Measurements from ENCODE around the gene PRDM8. TPM values are rescaled to one million over a fixed set of nuclear protein-coding genes. Genes with fewer than 3 reads are reported as not detected.
A peak's percentile ranks its signal among the peaks of the same experiment; 100 is the strongest.
"Not testable (repeated sequence)": the region's sequence is repeated elsewhere in the genome, so short reads cannot be mapped to it uniquely, and the experiment has no call there.

PRDM8 gene
- total RNA-seq, 1 donor from 2014 or later = 0.50 TPM

DNA sequence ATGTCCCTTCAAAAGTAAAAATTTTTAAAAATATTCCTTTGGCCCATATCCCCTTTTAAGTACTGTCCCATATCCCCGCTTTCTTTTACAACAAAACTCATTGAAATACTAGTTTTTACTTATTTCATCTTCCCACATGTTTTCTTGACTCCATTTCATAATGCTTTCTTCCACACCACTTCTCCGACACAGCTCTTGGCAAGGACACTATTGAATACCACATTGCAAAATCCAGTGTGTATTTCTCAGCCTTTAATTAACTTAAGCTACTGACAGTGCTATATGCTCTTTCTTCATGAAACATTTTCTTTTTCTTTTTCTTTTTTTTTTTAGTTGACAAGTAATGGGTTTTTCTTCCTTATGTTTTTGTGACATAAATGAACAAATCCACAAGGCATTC, 28.8 kb downstream of the PRDM8 start:
- no peak for DNase-seq (ENCODE audit: low read depth)

DNA sequence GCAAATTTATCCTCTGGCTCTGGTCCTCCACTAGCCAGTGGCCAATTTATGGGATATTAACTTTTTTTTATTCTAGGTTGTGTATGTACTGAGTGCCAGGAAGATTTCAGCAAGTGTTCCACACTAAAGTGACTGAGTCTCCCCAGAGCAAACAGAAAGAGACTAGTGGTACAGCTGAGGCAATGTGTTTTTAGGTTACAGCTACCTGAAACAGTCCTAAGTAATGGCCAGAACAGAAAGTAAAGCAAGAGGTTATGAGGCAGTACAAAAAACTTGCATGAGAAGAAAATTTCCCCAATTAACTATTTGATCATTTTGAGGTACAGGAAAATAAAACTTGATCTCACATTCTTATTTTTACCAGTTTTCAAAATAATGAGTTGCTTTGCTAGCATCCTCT, 31.2 kb downstream of the PRDM8 start:
- DNase-seq (ENCODE audit: low read depth) = no peak

DNA sequence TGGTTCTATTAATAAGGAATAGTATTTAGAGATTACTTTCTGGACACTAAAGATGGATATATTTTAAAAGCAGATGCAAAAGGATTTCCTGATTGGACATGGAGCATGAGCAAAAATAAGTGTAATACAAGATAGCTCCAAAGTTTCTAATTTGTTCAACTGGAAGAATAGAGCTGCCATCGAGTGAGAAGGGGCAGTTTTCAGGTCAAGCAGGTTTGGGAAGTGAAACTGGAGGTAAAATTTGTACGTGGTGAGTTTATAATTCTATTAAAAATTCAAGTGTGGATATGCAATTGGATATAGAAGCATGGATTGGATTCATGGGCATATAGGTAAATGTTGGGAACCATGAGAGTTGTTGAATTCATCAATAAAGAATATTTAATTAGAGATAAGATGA, 31.8 kb downstream of the PRDM8 start:
- DNase-seq (ENCODE audit: low read depth) = no peak

DNA sequence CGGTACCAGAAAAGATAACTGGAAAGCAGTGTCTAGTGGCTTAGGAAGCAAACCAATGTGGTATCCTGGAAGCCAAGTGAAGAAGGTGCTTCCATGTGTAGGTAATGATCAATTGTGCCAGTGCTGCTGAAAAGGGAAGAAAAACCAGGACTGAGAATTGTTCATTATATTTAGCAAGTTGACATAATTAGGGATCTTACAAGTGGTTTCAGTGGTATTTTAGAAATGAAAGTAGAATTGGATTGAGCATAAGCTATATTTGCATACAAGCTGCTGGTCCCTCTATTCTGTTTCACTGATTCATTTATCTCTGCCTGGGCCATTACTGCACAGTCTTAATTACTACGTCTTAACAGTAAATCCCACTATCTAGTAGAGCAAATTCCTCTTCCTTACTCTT, 32.3 kb downstream of the PRDM8 start:
- no peak for DNase-seq (ENCODE audit: low read depth)

DNA sequence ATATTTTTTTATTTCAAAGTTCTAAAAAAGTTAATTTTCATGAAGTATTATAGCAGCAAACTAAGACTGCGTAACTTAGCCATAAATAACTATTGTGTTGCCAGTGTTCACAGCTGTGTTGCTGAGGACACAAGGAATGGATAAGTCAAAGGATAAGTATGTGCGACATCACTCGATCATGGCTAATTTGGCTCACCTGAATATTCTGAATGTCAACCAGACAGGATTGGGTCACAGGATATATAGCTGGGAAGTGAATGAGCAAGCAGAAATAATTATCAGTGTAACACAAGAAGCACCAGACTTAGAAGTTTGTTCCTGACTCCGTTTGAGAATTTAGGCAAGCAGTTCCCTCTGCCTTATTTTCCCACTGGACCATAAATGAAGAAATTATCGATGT, 33.9 kb downstream of the PRDM8 start:
- no peak for DNase-seq (ENCODE audit: low read depth)

DNA sequence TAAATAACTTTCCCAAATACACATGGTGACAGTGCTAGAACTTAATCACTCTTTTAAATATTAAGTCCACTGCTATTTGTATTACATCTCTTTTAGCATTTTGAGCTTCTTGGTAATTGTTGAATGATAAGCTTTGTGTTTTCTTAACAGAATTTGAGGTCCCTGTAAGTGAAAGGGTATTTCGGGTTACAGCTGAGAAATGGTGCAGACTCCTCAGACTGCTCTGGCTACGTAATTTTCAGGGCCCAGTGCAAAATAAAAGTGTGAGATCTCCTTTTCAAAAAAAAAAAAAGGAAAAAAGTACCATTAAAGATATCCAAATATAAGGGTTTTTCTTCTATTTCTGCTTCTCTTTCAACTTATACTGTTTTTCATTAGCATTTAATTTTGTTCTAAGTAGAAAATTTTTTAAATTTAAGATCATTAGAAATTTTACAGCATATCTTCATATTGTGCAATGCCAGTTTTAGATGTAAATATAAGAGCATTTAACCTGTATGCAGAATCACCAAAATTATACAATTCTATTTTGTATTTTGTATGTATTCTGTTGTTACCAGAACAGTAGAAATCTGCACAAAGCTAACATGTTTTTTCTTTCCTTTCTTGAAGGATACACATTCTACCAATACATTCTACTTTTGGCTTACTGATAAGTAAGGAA, 35.5 kb downstream of the PRDM8 start:
- DNase-seq (ENCODE audit: low read depth) = no peak

DNA sequence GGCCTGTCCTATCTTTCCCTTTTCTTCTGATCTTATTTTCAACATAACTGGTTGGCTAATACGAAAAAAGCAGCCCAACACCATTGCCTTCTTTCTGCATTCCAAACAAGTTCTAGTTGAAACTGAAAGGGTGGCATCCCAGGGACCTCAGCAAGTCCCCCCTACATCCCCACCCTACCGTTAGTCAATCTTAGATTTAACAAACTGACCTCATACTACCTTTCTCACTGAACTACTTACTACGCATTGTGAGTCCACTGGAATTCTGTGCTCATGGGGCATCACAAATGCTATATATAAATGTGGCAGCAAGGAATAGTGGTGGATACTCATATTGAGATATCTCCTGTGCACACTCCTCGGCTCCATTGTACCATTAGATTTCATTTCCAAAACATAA, 36.1 kb downstream of the PRDM8 start:
- DNase-seq (ENCODE audit: low read depth) = no peak

DNA sequence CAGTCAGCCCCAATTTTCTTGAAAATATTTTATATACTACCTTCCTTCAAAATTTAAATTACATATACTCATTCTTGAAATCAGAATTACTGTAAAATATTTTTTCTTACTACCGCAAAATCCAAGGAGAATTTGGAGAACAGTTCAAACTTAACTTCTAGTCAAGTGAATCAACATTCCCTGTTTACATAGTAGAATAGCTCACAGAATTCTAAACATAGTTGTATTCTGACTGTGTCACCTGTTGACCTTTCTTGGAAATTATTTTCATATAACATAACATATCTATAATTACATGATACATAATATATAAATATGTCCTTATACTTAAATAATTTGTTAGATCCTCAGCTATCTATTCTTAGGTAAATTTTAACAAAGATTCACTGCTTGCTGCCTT, 38.1 kb downstream of the PRDM8 start:
- DNase-seq (ENCODE audit: low read depth) = no peak

DNA sequence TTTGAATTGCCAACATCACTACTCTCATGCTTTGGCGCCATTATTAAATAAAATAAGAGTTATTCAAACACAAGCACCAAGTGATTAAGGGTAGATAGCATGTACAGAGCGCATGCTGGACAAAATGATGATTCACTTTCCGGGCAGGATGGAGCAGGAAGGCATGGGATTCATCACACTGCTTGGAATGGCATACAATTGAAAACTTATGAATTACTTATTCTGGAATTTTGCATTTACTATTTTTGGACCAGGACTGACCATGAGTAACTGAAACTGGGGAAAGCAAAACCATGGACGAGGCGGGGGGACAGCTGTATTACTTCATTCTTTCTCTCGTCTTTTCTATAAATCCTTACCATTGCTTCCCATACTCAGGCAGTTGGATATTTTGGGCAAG, 40.7 kb downstream of the PRDM8 start:
- DNase-seq (ENCODE audit: low read depth) = peak; percentile 45

DNA sequence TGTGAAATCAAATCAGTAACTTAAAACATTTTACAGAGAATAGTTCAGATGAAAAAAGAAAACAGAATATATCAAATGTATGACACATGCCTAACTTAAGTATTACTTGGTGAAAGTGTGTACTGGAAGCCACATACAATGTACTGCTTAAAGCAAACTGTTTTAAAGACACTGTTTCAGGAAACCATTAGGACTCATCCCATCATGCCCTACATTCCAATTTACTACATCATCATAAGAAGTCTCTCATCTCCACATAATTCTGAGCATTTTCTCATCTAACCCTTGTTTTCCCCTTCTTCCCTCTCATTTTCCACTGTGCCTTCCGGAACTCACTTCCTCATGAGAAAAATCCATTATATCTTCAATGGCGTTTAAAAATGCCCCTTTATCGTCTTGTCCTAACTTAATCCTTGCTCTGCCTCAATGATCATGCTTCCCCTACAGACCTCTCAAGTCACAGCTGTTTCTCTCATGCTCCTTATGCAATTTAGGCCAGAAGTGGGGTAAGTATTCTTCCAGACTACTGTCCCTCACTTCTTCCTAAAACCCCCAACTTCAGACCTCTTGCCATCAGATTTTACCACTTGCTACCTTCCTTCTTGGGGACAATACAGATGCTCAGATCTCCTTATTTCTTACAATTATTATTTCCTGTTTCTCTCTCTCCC, 42.3 kb downstream of the PRDM8 start:
- no peak for DNase-seq (ENCODE audit: low read depth)

DNA sequence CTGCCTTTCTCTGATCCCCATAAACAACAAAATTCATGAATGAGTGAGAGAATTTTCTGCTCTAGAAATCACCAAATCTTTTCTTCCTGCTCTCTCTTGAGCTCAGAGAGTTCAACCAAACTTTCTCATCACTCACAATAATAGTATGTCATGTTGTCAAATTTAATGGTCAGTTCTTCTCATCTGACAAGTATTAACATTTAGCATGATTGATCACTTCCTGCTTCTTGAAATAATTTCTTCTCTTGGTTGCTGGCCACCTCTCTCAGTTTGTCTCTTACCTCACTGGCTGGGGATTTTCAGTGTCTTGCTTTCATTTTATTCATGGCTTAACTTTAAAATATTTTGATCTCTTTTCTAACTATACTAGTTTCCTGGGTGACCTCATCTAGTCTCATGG, 43.7 kb downstream of the PRDM8 start:
- DNase-seq (ENCODE audit: low read depth) = no peak

DNA sequence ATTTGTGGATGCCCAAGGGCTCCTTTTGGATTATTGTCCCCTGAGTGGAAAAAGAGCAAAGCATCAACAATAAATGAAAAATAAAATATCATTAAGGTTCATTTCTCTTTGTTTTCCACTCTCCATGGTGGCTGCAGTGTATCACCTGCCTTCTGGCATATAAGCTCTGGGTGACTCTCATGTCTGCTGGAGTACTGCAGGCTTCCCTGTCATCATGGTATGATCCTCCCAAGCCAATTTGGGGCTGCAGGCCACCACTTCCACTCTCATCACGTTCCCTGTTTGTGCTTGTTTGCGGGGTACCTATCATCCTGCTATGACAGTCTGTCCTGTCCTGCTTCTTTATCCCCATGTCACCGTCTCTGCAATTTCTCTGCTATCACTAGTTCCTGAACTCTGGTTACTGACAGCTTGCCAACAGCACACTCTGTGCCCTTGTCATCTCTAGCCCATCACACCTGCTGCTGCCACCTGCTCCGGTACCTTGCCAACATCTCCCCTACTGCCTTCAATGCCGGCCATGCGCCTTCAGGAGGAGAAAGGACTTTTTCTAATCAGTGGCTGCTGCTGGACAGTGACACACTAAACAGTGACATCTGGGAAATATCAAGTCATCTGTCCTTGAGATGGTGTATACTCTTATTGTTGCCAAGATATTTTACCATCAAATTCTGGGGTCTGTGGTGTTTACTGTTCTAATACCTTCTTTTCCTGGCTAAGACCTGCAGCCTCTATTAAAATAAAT, 46.1 kb downstream of the PRDM8 start:
- no peak for DNase-seq (ENCODE audit: low read depth)

DNA sequence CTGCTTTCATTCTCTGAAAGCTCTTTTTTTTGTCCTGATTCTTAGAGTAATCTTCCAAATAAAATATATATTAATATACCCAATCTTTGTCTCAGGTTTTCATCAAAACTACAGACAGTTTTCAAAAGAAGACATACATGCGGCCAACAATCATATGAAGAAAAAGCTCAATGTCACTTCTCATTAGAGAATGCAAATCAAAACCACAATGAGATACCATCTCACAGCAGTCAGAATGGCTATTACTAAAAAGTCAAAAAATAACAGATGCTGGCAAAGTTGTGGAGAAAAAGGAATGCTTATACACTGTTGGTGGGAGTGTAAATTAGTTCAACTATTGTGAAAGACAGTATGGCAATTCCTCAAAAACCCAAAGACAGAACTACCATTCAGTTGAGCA, 50.2 kb downstream of the PRDM8 start:
- DNase-seq (ENCODE audit: low read depth) = not testable (repeated sequence)

DNA sequence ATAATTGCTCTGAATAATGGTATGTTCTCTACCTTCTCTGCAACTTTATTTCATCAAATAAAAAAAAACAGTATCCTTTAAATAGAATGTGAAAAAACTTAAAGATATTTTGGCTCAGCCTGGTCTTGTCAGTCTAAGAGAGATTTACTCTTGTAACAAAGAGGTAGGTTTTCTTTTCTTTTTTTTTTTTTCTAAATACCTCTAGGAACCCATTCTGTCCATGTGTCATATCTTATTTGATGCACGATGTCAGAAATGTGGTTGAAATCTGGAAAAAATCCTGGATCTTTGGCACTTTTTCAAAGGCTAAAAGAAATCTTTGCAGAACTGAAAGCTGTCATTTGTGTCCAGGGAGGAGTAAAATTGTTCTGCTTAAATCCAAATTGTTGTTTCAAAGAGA, 51.8 kb downstream of the PRDM8 start:
- no peak for DNase-seq (ENCODE audit: low read depth)

DNA sequence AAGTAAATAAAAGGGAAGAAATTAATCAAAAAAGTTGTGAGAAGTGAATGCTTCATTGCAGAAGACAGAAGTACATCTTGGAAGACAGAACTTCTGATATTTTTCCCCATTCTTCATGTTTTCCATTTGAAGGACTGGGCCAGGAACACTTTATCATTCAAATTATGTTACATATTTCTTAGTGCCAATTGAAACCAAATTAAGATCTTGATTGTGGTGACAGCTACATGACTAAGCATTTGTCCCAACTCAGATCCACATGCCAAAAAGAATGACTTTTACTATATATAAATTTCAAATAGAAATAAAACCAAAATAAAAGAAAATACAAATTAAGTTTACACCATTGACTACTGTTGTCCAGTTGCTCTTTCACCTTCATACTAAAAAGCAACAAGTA, 55.1 kb downstream of the PRDM8 start:
- no peak for DNase-seq (ENCODE audit: low read depth)

DNA sequence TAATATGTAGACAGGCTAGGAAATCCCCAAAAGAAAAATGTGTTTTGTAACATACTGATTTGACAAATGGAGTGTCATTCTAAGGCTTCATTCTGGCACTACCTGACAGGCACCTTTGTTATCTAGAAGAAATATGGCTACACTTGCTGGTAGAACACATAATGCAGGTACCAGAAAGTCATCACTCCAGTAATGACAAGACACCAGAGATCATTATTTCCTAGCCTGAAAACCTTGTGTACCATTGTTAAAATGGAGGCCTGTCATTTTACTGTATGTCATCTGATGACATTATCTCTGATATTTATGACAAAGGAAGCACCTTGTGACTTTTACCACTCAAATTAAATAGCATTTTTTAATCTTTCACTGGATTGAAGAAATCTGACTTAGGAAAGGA, 55.6 kb downstream of the PRDM8 start:
- no peak for DNase-seq (ENCODE audit: low read depth)

DNA sequence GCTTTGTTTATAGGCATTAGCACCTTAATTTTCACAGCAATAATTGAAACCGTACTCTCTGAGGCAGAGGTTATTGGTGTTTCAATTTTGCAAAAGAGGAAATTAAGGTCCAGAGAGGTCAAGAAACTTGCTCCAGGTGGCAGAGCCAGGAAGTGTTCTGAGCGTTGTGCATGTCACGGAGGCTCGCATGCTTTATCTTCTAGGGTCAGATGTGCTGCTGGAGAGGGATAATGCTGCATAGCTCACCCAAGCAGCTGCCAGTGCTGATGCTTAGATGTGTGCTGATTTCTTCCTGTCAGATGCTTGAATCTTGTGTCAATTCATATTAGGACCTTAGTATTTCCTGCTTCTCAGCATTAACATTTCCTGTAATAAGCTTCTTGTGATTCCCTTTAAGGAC, 56.2 kb downstream of the PRDM8 start:
- DNase-seq (ENCODE audit: low read depth) = no peak

Other genes starting within 250 kb of the PRDM8 start
- 15.1 and 32.2 TPM in 2 replicates for gene ANTXR2, start 124.3 kb upstream of the PRDM8 start, total RNA-seq
- 2.5 and 9.0 TPM in 2 replicates for gene FGF5, start 69.2 kb downstream of the PRDM8 start, total RNA-seq
- 0.25 and 1.6 TPM in 2 replicates for gene CFAP299, start 138.2 kb downstream of the PRDM8 start, total RNA-seq